Smooth muscle cell (in vitro differentiated cells): ENCODE results near the gene ANO9. TPM values are rescaled to one million over a fixed set of nuclear protein-coding genes. Genes with fewer than 3 reads are reported as not detected.

Source experiments
- DNase-seq: peaks from one replicate; lab custom pipeline; 2025; ENCODE audit not compliant: unreplicated experiment; lab: John Stamatoyannopoulos, UW
- H2AFZ ChIP-seq: fragments of 200-600 bp; sonication (generic); 2 replicates; pipeline ENCODE4 v1.6.0; 2016; ENCODE audit warnings: antibody characterized with exemption, low read depth, mild to moderate bottlenecking
- H3F3A ChIP-seq: fragments of 200-600 bp; sonication (generic); 2 replicates; pipeline ENCODE4 v1.6.0; 2017; ENCODE audit warnings: antibody characterized with exemption, low read depth
- H3K27ac ChIP-seq: fragments of 200-600 bp; sonication (generic); 2 replicates; pipeline ENCODE4 v1.5.1; 2016; ENCODE audit warnings: low read depth, mild to moderate bottlenecking
- H3K27me3 ChIP-seq: fragments of 200-600 bp; sonication (generic); 2 replicates; pipeline ENCODE4 v1.6.1; 2016; ENCODE audit warnings: low read depth, mild to moderate bottlenecking
- H3K36me3 ChIP-seq: fragments of 200-600 bp; sonication (generic); 2 replicates; pipeline ENCODE4 v1.5.1; 2016; ENCODE audit warnings: low read depth
- H3K4me1 ChIP-seq: fragments of 200-600 bp; sonication (generic); 2 replicates; pipeline ENCODE4 v1.5.1; 2016; ENCODE audit warnings: low read depth
- H3K4me2 ChIP-seq: fragments of 200-600 bp; sonication (generic); 2 replicates; pipeline ENCODE4 v1.6.0; 2016; ENCODE audit warnings: mild to moderate bottlenecking
- H3K4me3 ChIP-seq: fragments of 200-600 bp; sonication (generic); 2 replicates; pipeline ENCODE4 v1.5.1; 2016; ENCODE audit warnings: mild to moderate bottlenecking
- H3K79me2 ChIP-seq: fragments of 200-600 bp; sonication (generic); 2 replicates; pipeline ENCODE4 v1.6.0; 2016; ENCODE audit warnings: low read depth, mild to moderate bottlenecking
- H3K9ac ChIP-seq: fragments of 200-600 bp; sonication (generic); 2 replicates; pipeline ENCODE4 v1.6.0; 2016; ENCODE audit warnings: low read depth
- H3K9me3 ChIP-seq: fragments of 200-600 bp; sonication (generic); replicated peaks from 2 replicates; pipeline ENCODE4 v1.5.1; 2016; ENCODE audit warnings: low read depth
- H4K20me1 ChIP-seq: fragments of 200-600 bp; sonication (generic); 2 replicates; pipeline ENCODE4 v1.6.0; 2016; ENCODE audit warnings: low read depth
- CTCF ChIP-seq: fragments of 200-600 bp; sonication (generic); IDR thresholded peaks from 2 replicates; pipeline ENCODE4 v1.5.1; 2017; ENCODE audit warnings: borderline replicate concordance, mild to moderate bottlenecking, antibody characterized with exemption; ENCODE audit not compliant: insufficient read depth, poor library complexity, severe bottlenecking
- WGBS: methylation state at CpG from one replicate; pipeline ENCODE4 v1.1.7; 2016; ENCODE audit warnings: low lambda C conversion rate; 5-methylcytosine and 5-hydroxymethylcytosine counted together
- polyA plus RNA-seq: library from polyadenylated mRNA; unstranded; fragments of >200 nt; fragmentation: Nextera tagmentation; extraction: Ambion mirVana; gene quantifications from 2 replicates; pipeline ENCODE4 v1.2.1, GENCODE V29; 2016
- total RNA-seq: library from RNA; depleted of rRNA; stranded (reverse); fragments of >200 nt; gene quantifications from 2 replicates; pipeline ENCODE4 v1.2.3, GENCODE V29; 2014

The ANO9 gene
- total and polyA plus RNA-seq, 2 experiments from 2014 or later: 0.67 to 1.5 TPM

- no peak for DNase-seq
- WGBS: 94% methylated on average over 9 of the region's 9 CpGs
These were observed 34.1 kb upstream of the ANO9 start for GRCh38 chr11:475941-476340.

GRCh38 chr11:474914-475506 is 33.2 kb upstream of the ANO9 start:
- no peak for TF ChIP-seq CTCF
- H3K4me3 ChIP-seq: no peak overlapping the region
- DNase-seq: no peak
- peaks cover 43% of the 10 kb centered on the region for H3K79me2 ChIP-seq
- H4K20me1 ChIP-seq: peaks cover 13% of the 10 kb centered on the region
- H3F3A ChIP-seq: no peaks in the 10 kb centered on the region
- H3K9ac ChIP-seq: no peak overlapping the region
- H3K4me2 ChIP-seq: no peak overlapping the region
- 98% methylated on average over 48 of the region's 48 CpGs for WGBS
- no peaks in the 10 kb centered on the region for H3K36me3 ChIP-seq
- H3K27me3 ChIP-seq: no peaks in the 10 kb centered on the region
- H3K9me3 ChIP-seq: no peaks in the 10 kb centered on the region
- H2AFZ ChIP-seq: no peak overlapping the region
- H3K27ac ChIP-seq: no peak overlapping the region
- no peaks in the 10 kb centered on the region for H3K4me1 ChIP-seq

More at GRCh38 chr11:475941-476340, 34.1 kb upstream of the ANO9 start:
- Histone ChIP-seq H2AFZ (no peak overlapping the region), H3K4me1 (no peaks in the 10 kb centered on the region), H4K20me1 (peaks cover 13% of the 10 kb centered on the region), H3K9ac (no peak overlapping the region), H3K36me3 (no peaks in the 10 kb centered on the region), H3K79me2 (peaks cover 33% of the 10 kb centered on the region), H3K4me3 (no peak overlapping the region), H3K9me3 (no peaks in the 10 kb centered on the region), H3K27me3 (no peaks in the 10 kb centered on the region), H3K27ac (no peak overlapping the region), H3K4me2 (no peak overlapping the region), H3F3A (no peaks in the 10 kb centered on the region)
- no peak for TF ChIP-seq CTCF

DNA sequence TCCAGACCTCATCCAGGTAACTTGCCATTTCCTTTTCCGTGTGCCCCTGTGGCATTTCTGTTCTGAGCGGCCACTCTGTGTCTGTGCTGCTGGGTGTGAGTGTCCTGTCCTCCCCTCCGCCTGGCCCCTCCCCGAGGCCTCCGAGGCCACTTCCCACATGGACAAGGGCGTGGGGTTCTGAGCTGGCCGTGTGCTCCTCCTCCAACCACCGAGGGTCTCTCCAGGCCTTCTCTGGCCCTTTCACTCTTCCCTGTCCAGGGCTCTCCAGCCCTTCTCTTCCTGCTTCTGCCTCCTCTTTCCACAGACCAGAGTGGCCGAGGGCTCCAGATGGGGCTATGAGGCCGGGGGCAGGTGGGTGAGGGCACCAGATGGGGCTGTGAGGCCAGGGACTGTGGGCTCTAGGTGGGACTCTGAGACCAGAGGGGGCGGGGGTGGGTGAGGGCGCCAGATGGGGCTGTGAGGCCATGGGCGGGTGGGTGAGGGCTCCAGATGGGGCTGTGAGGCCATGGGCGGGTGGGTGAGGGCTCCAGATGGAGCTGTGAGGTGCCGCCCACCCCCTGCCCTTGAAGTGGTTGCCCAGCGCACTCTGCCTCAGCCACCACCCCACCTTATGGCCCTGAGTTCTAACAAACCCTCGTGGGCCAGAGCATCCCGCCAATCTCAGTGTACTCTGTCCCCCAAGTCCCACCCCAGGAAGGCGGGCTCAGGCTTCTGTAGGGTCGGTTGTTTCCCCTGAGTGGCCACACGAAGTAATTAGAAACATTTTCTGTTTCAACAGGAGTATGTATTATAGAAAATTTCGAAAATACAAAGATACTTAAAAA is 32.4 kb upstream of the ANO9 start:
- TF ChIP-seq CTCF: no peak
- no peak overlapping the region for H3K27ac ChIP-seq
- peaks cover 4% of the 10 kb centered on the region for H3K4me1 ChIP-seq
- no peaks in the 10 kb centered on the region for H3K27me3 ChIP-seq
- no peak overlapping the region for H3K4me2 ChIP-seq
- H3F3A ChIP-seq: no peaks in the 10 kb centered on the region
- WGBS: 95% methylated on average over 17 of the region's 22 CpGs
- H3K9ac ChIP-seq: no peak overlapping the region
- DNase-seq: no peak
- H2AFZ ChIP-seq: no peak overlapping the region
- H3K9me3 ChIP-seq: no peaks in the 10 kb centered on the region
- H3K4me3 ChIP-seq: no peak overlapping the region
- H3K36me3 ChIP-seq: no peaks in the 10 kb centered on the region
- H4K20me1 ChIP-seq: peaks cover 13% of the 10 kb centered on the region
- peaks cover 43% of the 10 kb centered on the region for H3K79me2 ChIP-seq

GRCh38 chr11:473415-473814 is 31.6 kb upstream of the ANO9 start:
- Histone ChIP-seq H3F3A (no peaks in the 10 kb centered on the region), H2AFZ (no peak overlapping the region)
- 98% methylated on average over 19 of the region's 19 CpGs for WGBS

More at GRCh38 chr11:473415-473814, 31.6 kb upstream of the ANO9 start:
- H4K20me1 ChIP-seq: peaks cover 13% of the 10 kb centered on the region
- H3K9ac ChIP-seq: no peak overlapping the region
- no peak for DNase-seq
- H3K4me1 ChIP-seq: peaks cover 4% of the 10 kb centered on the region
- H3K79me2 ChIP-seq: peaks cover 43% of the 10 kb centered on the region
- H3K9me3 ChIP-seq: no peaks in the 10 kb centered on the region
- no peak overlapping the region for H3K4me3 ChIP-seq
- no peak overlapping the region for H3K4me2 ChIP-seq
- no peaks in the 10 kb centered on the region for H3K27me3 ChIP-seq
- no peaks in the 10 kb centered on the region for H3K36me3 ChIP-seq
- H3K27ac ChIP-seq: no peak overlapping the region
- TF ChIP-seq CTCF: no peak
